CD14-positive monocyte (primary cell): Measurements from ENCODE around the gene ELK1. TPM values are rescaled to one million over a fixed set of nuclear protein-coding genes. Genes with fewer than 3 reads are reported as not detected.
"Not testable (repeated sequence)": the region's sequence is repeated elsewhere in the genome, so short reads cannot be mapped to it uniquely, and the experiment has no call there.

Experiments
- DNase-seq, 3 donors: peaks; one replicate each; pipeline ENCODE4 v3.0.0-alpha.2; 2011 to 2022
- H2AFZ ChIP-seq: 2 replicates; pipeline ENCODE4 v1.6.0; 2012; ENCODE audit warnings: mild to moderate bottlenecking, low read depth, low read length, inconsistent platforms; ENCODE audit not compliant: insufficient read depth, poor library complexity, severe bottlenecking
- H3K27ac ChIP-seq, 2 donors: 1 replicate in 1 of 2; 2 replicates in 1 of 2; pipeline ENCODE4 v1.5.1; 2012 to 2013; ENCODE audit warnings: low read length in 2 of 2, control low read depth in 1 of 2, inconsistent platforms in 1 of 2, low read depth in 1 of 2, mild to moderate bottlenecking in 1 of 2
- H3K27me3 ChIP-seq, 2 donors: one replicate each; pipeline versions ENCODE4 v1.6.0 to v1.6.1; 2011 to 2013; ENCODE audit warnings: low read length in 2 of 2; ENCODE audit not compliant: control insufficient read depth in 2 of 2, insufficient read depth in 2 of 2
- H3K36me3 ChIP-seq, 2 donors: replicated peaks in 1 of 2; 1 replicate in 1 of 2; 2 replicates in 1 of 2; pipeline versions ENCODE4 v1.5.1 to v1.6.1; 2012 to 2013; ENCODE audit warnings: low read length in 2 of 2, control low read depth in 1 of 2, inconsistent platforms in 1 of 2, mild to moderate bottlenecking in 1 of 2; ENCODE audit not compliant: insufficient read depth in 2 of 2, control insufficient read depth in 1 of 2
- H3K4me1 ChIP-seq, 2 donors: 1 replicate in 1 of 2; 2 replicates in 1 of 2; pipeline versions ENCODE4 v1.5.1 to v1.6.1; 2012 to 2013; ENCODE audit warnings: low read length in 2 of 2, control low read depth in 1 of 2, inconsistent platforms in 1 of 2, mild to moderate bottlenecking in 1 of 2, moderate library complexity in 1 of 2; ENCODE audit not compliant: insufficient read depth in 2 of 2, control insufficient read depth in 1 of 2
- H3K4me2 ChIP-seq: replicated peaks from 2 replicates; pipeline ENCODE3; 2012; ENCODE audit warnings: low read length, moderate library complexity, mild to moderate bottlenecking; ENCODE audit not compliant: poor library complexity, severe bottlenecking; ENCODE audit errors: extremely low read depth
- H3K4me3 ChIP-seq, 3 experiments: fragments of 200-600 bp in 1 of 3; sonication (generic) in 1 of 3; replicated peaks in 1 of 3; 1 replicate in 2 of 3; 2 replicates in 1 of 3; pipeline ENCODE4 v1.5.1; 2011 to 2013; ENCODE audit warnings: low read length in 3 of 3, mild to moderate bottlenecking in 3 of 3, control low read depth in 2 of 3, low read depth in 2 of 3, inconsistent platforms in 1 of 3, moderate library complexity in 1 of 3
- H3K79me2 ChIP-seq: 2 replicates; pipeline ENCODE4 v1.6.0; 2012; ENCODE audit warnings: mild to moderate bottlenecking, control low read depth, inconsistent platforms, low read length, moderate library complexity; ENCODE audit not compliant: insufficient read depth
- H3K9ac ChIP-seq: 2 replicates; pipeline ENCODE4 v1.6.0; 2017; ENCODE audit warnings: low read length, mild to moderate bottlenecking; ENCODE audit not compliant: insufficient read depth, poor library complexity, severe bottlenecking
- H3K9me3 ChIP-seq, 2 donors: replicated peaks in 1 of 2; 1 replicate in 1 of 2; 2 replicates in 1 of 2; pipeline versions ENCODE4 v1.5.1 to v1.6.1; 2012 to 2013; ENCODE audit warnings: low read length in 2 of 2, control low read depth in 1 of 2; ENCODE audit not compliant: control insufficient read depth in 1 of 2, insufficient read depth in 1 of 2
- H4K20me1 ChIP-seq: 2 replicates; pipeline ENCODE4 v1.6.0; 2012; ENCODE audit warnings: mild to moderate bottlenecking, low read length, control low read depth, moderate library complexity; ENCODE audit not compliant: insufficient read depth
- H3K27ac Mint-ChIP-seq, 7 donors: one replicate each; pipeline ENCODE4 v1.8.0; 2020; ENCODE audit warnings: mild to moderate bottlenecking in 7 of 7, mixed read lengths in 7 of 7, moderate library complexity in 6 of 7, inconsistent platforms in 2 of 7
- H3K27me3 Mint-ChIP-seq, 3 donors: one replicate each; pipeline ENCODE4 v1.8.0; 2021 to 2022; ENCODE audit warnings: low read depth in 3 of 3, mild to moderate bottlenecking in 3 of 3, mixed read lengths in 3 of 3, moderate library complexity in 3 of 3, inconsistent platforms in 1 of 3
- H3K36me3 Mint-ChIP-seq, 2 donors: one replicate each; pipeline ENCODE4 v1.8.0; 2020; ENCODE audit warnings: mixed read lengths in 2 of 2, inconsistent platforms in 1 of 2, mild to moderate bottlenecking in 1 of 2
- H3K4me1 Mint-ChIP-seq: one replicate; pipeline ENCODE4 v1.8.0; 2020; ENCODE audit warnings: mild to moderate bottlenecking, mixed read lengths
- H3K4me3 Mint-ChIP-seq, 2 donors: one replicate each; pipeline ENCODE4 v1.8.0; 2020; ENCODE audit warnings: mild to moderate bottlenecking in 2 of 2, mixed read lengths in 2 of 2, moderate library complexity in 1 of 2
- H3K9me3 Mint-ChIP-seq, 7 donors: one replicate each; pipeline ENCODE4 v1.8.0; 2020 to 2022; ENCODE audit warnings: mixed read lengths in 7 of 7, mild to moderate bottlenecking in 6 of 7, moderate library complexity in 6 of 7, inconsistent platforms in 2 of 7
- CTCF ChIP-seq: fragments of 200-600 bp; IDR thresholded peaks from one replicate; pipeline ENCODE4 v1.8.0; 2022; ENCODE audit warnings: antibody characterized with exemption, mild to moderate bottlenecking
- WGBS: methylation state at CpG from one replicate; pipeline ENCODE4 v1.1.5; 2013; ENCODE audit warnings: missing lambda C conversion rate; ENCODE audit not compliant: insufficient coverage; 5-methylcytosine and 5-hydroxymethylcytosine counted together
- intact Hi-C, 2 donors: fragments of 100-400 bp; cut with micrococcal nuclease; formaldehyde crosslinking; loops; one replicate each; pipeline versions ENCODE4 v1.15.0 to v1.15.1; 2023
- polyA plus RNA-seq, 3 donors: library from polyadenylated mRNA; depleted of rRNA in 1 of 3; unstranded in 2 of 3; stranded (reverse) in 1 of 3; fragments of 300-500 nt in 2 of 3; fragments of >200 nt in 1 of 3; fragmentation: Illumina TruSeq in 2 of 3; gene quantifications; 1 replicate in 2 of 3; 2 replicates in 1 of 3; pipeline ENCODE4 v1.2.3, GENCODE V29; 2012 to 2021

The ELK1 gene
- polyA plus RNA-seq, 3 donors, result 9.5 to 11.9 (median 10.7) TPM

DNA sequence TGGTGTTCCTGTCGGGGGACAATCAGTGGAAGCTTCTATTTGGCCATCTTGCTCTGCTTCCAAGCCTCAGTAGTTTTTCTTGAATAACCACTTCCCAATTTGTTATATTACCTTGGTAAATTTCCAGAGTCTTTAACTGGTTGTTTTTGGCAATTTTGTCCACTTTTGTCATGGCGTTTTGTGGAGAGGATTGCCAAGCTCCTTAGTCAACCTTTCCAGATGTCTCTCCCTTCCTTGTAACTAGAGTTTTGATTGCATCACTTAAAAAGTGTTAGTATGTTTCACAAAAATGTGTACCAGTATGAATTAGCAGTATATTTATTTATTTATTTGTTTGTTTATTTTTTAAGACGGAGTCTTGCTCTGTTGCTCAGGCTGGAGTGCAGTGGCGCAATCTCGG is 24.4 kb upstream of the ELK1 start:
- DNase-seq, result no peak
- intact Hi-C loops, result no loop called here
- Mint-ChIP-seq H3K27ac (no peak overlapping the region), H3K9me3 (peaks cover 4 to 28% (median 8%) of the 10 kb centered on the region in 7 donors), H3K27me3 (peaks cover 0 to 6% (median 0%) of the 10 kb centered on the region in 3 donors), H3K4me1 (peaks cover 4% of the 10 kb centered on the region), H3K4me3 (no peak overlapping the region), H3K36me3 (no peaks in the 10 kb centered on the region)
- no peaks in the 10 kb centered on the region for H3K36me3 ChIP-seq
- no peaks in the 10 kb centered on the region for H3K4me1 ChIP-seq
- H3K27ac ChIP-seq, result no peak overlapping the region
- TF ChIP-seq CTCF, result no peak
- no peak overlapping the region for H3K9ac ChIP-seq
- H3K27me3 ChIP-seq, result no peaks in the 10 kb centered on the region
- no peak overlapping the region for H3K4me3 ChIP-seq
- no peaks in the 10 kb centered on the region for H4K20me1 ChIP-seq
- H3K4me2 ChIP-seq, result no peak overlapping the region
- H3K79me2 ChIP-seq, result no peaks in the 10 kb centered on the region
- peaks cover 3 to 8% of the 10 kb centered on the region in 2 donors for H3K9me3 ChIP-seq
- no peak overlapping the region for H2AFZ ChIP-seq
- no CpG with 5 or more reads among the region's 5 CpGs for WGBS

- H3K9me3 ChIP-seq, H3K27me3 Mint-ChIP-seq, DNase-seq, H3K36me3 Mint-ChIP-seq, H3K9ac ChIP-seq, intact Hi-C loops, H3K36me3 ChIP-seq, H3K27ac Mint-ChIP-seq, H3K4me1 ChIP-seq, H2AFZ ChIP-seq, H3K9me3 Mint-ChIP-seq, H3K4me3 Mint-ChIP-seq, H3K27ac ChIP-seq, H3K79me2 ChIP-seq, H3K4me2 ChIP-seq, H3K4me1 Mint-ChIP-seq, H3K4me3 ChIP-seq, H4K20me1 ChIP-seq, H3K27me3 ChIP-seq: not testable (repeated sequence)
- no CpG with 5 or more reads among the region's 4 CpGs for WGBS
These were observed 15.4 kb upstream of the ELK1 start for GRCh38 chrX:47665797-47666196.
